Panc1 (cell line): ENCODE results near the gene RARG. TPM values are rescaled to one million over a fixed set of nuclear protein-coding genes. Genes with fewer than 3 reads are reported as not detected.

Experiments
- ATAC-seq: fragments of 200-7000 bp; cut with Tn5 transposase; 2 replicates; pipeline ENCODE4 v1.9.1; 2020; ENCODE audit warnings: mild to moderate bottlenecking, moderate library complexity
- BruUV-seq: library from RNA; stranded (reverse); fragments of 400-500 nt; replicated peaks from 2 replicates; lab custom pipeline; 2021; lab: Mats Ljungman, UMichigan
- CTCF ChIA-PET: fragments of 300-600 bp; sonication (Branson Sonifier 250); formaldehyde crosslinking; loops from one replicate; lab custom pipeline; 2022; ENCODE audit warnings: antibody characterized with exemption; lab: Charles Lee
- POLR2A ChIA-PET: fragments of 300-600 bp; sonication (Branson Sonifier 250); formaldehyde crosslinking; loops from one replicate; lab custom pipeline; 2022; ENCODE audit warnings: antibody characterized with exemption; lab: Charles Lee
- DNase-seq: peaks from one replicate; pipeline ENCODE4 v3.0.0-alpha.2; 2010; ENCODE audit warnings: low read depth, low spot score
- H3K27ac ChIP-seq: 2 replicates; pipeline ENCODE4 v1.5.1; 2011; ENCODE audit warnings: mild to moderate bottlenecking, low read length, inconsistent platforms
- H3K27me3 ChIP-seq: fragments of 200-500 bp; sonication (Bioruptor generic); 2 replicates; pipeline ENCODE4 v1.6.0; 2014; ENCODE audit warnings: low read length, inconsistent platforms; ENCODE audit not compliant: control insufficient read depth, insufficient read depth
- H3K36me3 ChIP-seq: fragments of 200-500 bp; sonication (Bioruptor generic); 2 replicates; pipeline ENCODE4 v1.5.1; 2014; ENCODE audit warnings: inconsistent platforms, mild to moderate bottlenecking, low read length, moderate library complexity; ENCODE audit not compliant: control insufficient read depth, insufficient read depth
- H3K4me1 ChIP-seq: 2 replicates; pipeline ENCODE4 v1.5.1; 2011; ENCODE audit warnings: inconsistent platforms, mild to moderate bottlenecking, low read length, moderate library complexity; ENCODE audit not compliant: control insufficient read depth, insufficient read depth
- H3K4me3 ChIP-seq, 2 experiments: 2 replicates each; pipeline ENCODE4 v1.5.1; 2011 to 2012; ENCODE audit warnings: low read depth in 2 of 2, low read length in 2 of 2, mild to moderate bottlenecking in 2 of 2, inconsistent platforms in 1 of 2, moderate library complexity in 1 of 2
- H3K9me3 ChIP-seq: fragments of 200-500 bp; sonication (Bioruptor generic); 2 replicates; pipeline ENCODE4 v1.5.1; 2014; ENCODE audit warnings: low read depth, mild to moderate bottlenecking, inconsistent platforms, low read length, moderate library complexity; ENCODE audit not compliant: control insufficient read depth, insufficient read depth
- POLR2AphosphoS5 ChIP-seq: IDR thresholded peaks from 2 replicates; pipeline ENCODE4 v1.6.1; 2012; ENCODE audit warnings: mild to moderate bottlenecking, low read depth, low read length, moderate library complexity
- SIN3A ChIP-seq: IDR thresholded peaks from 2 replicates; pipeline ENCODE4 v1.6.1; 2012; ENCODE audit warnings: low read depth, mild to moderate bottlenecking, low read length, moderate library complexity, borderline replicate concordance; ENCODE audit not compliant: insufficient read depth
- TCF7L2 ChIP-seq: IDR thresholded peaks from 2 replicates; pipeline ENCODE4 v1.6.1; 2011; ENCODE audit warnings: mild to moderate bottlenecking, low read depth, low read length, inconsistent platforms
- in situ Hi-C: cut with HindIII; loops from 2 replicates; pipeline ENCODE4 v1.10.0; 2016; ENCODE audit warnings: low sequenced_read_pairs, low pct_unique_long_range_greater_than_20kb
- intact Hi-C: fragments of 100-400 bp; cut with micrococcal nuclease; formaldehyde crosslinking; loops from one replicate; pipeline ENCODE4 v1.10.0; 2022; ENCODE audit not compliant: unreplicated experiment
- total RNA-seq: library from RNA; stranded (reverse); gene quantifications from one replicate; pipeline ENCODE4 v1.2.1, GENCODE V29; 2021; ENCODE audit not compliant: unreplicated experiment
- TF ChIP-seq, protein P1 (sequence below): fragments of 450-650 bp; IDR thresholded peaks from 2 replicates; pipeline ENCODE4 v1.5.1; 2017; ENCODE audit warnings: mild to moderate bottlenecking
- TF ChIP-seq, protein P2 (sequence below), 2 experiments: IDR thresholded peaks; 2 replicates each; pipeline ENCODE4 v1.6.1; 2011 to 2012; ENCODE audit warnings: low read depth in 2 of 2, control low read depth in 1 of 2, low read length in 1 of 2, mild to moderate bottlenecking in 1 of 2, moderate library complexity in 1 of 2; ENCODE audit not compliant: insufficient read depth in 1 of 2

Gene RARG
- total RNA-seq, 1 experiment from 2014 or later, result 41.2 TPM

DNA sequence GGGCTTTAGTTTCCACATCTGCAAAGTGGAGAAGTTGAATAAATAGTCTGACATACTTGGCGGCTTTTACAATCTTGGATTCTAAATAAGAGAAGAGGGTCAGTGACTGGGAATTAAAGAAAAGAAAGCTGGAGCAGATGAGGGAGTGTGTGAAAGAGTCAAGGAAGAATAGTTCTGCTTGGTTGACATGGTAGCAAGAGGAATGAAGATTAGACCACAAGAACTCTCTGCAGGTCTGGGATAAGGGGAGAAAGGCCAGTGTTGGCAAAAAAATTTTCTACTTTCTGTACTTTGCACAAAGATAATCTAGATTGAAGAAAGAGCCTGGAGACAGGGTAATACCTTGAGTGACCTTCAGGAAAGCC, 30.9 kb downstream of the RARG start:
- ChIA-PET POLR2A (interaction anchor here (0.5 kb wide), 1 partner anchor 291 kb away, joined by 4 read pairs; no protein-coding TSS in a partner anchor), CTCF (no interaction called here)
- BruUV-seq, result no TSS peak
- Histone ChIP-seq H3K36me3 (no peaks in the 10 kb centered on the region), H3K9me3 (no peaks in the 10 kb centered on the region), H3K27ac (no peak overlapping the region), H3K4me3 (no peak overlapping the region), H3K27me3 (no peaks in the 10 kb centered on the region), H3K4me1 (no peaks in the 10 kb centered on the region)
- in situ Hi-C loops, result no loop called here
- no peak for DNase-seq
- TF ChIP-seq POLR2AphosphoS5, result no peak
- TF ChIP-seq TCF7L2, result no peak
- TF ChIP-seq, protein P1, sequence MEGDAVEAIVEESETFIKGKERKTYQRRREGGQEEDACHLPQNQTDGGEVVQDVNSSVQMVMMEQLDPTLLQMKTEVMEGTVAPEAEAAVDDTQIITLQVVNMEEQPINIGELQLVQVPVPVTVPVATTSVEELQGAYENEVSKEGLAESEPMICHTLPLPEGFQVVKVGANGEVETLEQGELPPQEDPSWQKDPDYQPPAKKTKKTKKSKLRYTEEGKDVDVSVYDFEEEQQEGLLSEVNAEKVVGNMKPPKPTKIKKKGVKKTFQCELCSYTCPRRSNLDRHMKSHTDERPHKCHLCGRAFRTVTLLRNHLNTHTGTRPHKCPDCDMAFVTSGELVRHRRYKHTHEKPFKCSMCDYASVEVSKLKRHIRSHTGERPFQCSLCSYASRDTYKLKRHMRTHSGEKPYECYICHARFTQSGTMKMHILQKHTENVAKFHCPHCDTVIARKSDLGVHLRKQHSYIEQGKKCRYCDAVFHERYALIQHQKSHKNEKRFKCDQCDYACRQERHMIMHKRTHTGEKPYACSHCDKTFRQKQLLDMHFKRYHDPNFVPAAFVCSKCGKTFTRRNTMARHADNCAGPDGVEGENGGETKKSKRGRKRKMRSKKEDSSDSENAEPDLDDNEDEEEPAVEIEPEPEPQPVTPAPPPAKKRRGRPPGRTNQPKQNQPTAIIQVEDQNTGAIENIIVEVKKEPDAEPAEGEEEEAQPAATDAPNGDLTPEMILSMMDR, result no peak
- TF ChIP-seq, protein P2, sequence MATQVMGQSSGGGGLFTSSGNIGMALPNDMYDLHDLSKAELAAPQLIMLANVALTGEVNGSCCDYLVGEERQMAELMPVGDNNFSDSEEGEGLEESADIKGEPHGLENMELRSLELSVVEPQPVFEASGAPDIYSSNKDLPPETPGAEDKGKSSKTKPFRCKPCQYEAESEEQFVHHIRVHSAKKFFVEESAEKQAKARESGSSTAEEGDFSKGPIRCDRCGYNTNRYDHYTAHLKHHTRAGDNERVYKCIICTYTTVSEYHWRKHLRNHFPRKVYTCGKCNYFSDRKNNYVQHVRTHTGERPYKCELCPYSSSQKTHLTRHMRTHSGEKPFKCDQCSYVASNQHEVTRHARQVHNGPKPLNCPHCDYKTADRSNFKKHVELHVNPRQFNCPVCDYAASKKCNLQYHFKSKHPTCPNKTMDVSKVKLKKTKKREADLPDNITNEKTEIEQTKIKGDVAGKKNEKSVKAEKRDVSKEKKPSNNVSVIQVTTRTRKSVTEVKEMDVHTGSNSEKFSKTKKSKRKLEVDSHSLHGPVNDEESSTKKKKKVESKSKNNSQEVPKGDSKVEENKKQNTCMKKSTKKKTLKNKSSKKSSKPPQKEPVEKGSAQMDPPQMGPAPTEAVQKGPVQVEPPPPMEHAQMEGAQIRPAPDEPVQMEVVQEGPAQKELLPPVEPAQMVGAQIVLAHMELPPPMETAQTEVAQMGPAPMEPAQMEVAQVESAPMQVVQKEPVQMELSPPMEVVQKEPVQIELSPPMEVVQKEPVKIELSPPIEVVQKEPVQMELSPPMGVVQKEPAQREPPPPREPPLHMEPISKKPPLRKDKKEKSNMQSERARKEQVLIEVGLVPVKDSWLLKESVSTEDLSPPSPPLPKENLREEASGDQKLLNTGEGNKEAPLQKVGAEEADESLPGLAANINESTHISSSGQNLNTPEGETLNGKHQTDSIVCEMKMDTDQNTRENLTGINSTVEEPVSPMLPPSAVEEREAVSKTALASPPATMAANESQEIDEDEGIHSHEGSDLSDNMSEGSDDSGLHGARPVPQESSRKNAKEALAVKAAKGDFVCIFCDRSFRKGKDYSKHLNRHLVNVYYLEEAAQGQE (IDR thresholded peaks at IDR 0.05; ENCODE audit: insufficient read depth in 1 of 2, low read depth in 2 of 2, low read length in 1 of 2), result no peak
- TF ChIP-seq SIN3A, result no peak
- intact Hi-C loops, result no loop called here
- ATAC-seq, result no peak

DNA sequence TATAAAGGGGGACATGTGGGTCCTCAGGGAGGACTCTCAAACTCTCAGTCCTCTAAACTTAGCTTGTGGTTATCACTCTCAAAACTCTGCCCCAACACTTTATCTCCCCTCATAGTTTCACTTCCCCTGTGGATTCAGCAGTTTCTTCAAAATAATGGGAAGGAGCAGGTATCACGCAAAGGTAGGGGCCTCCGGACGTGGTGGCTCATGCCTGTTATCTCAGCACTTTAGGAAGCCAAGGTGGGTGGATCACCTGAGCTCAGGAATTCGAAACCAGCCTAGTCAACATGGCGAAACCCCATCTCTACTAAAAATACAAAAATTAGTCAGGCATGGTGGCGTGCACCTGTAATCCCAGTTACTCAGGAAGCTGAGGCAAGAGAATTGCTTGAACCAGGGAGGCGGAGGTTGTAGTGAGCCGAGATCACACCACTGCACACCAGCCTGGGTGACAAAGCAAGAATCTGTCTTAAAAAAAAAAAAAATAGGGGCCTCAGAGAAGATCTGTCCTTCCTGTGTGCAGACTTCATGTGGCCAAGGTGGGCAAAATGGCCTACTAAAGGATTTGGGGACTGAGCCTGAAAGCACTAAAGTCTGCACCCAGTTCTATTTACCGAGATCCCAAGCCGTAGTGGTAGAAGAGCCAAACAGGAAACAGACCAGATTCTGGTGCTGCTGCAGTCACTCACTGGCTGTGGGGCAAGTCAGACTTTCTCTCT, 31.4 kb downstream of the RARG start:
- TF ChIP-seq, protein P1, result no peak
- TF ChIP-seq TCF7L2 (no peak), SIN3A (no peak), POLR2AphosphoS5 (no peak)
- TF ChIP-seq, protein P2 (IDR thresholded peaks at IDR 0.05; ENCODE audit: insufficient read depth in 1 of 2, low read depth in 2 of 2, low read length in 1 of 2), result no peak
- H3K4me1 ChIP-seq, result no peaks in the 10 kb centered on the region
- H3K4me3 ChIP-seq, result no peak overlapping the region
- in situ Hi-C loops, result no loop called here
- H3K27me3 ChIP-seq, result no peaks in the 10 kb centered on the region
- no TSS peak for BruUV-seq
- H3K27ac ChIP-seq, result no peak overlapping the region
- H3K9me3 ChIP-seq, result no peaks in the 10 kb centered on the region
- no peaks in the 10 kb centered on the region for H3K36me3 ChIP-seq
- intact Hi-C loops, result no loop called here
- ChIA-PET CTCF (no interaction called here), POLR2A (no interaction called here)
- DNase-seq (no peak), ATAC-seq (no peak)
